GM12872 (cell line): ENCODE results near the gene SNRNP35.

Experiments used
- TF ChIP-seq, protein P1 (sequence below): IDR thresholded peaks from 3 replicates; pipeline ENCODE4 v1.5.1; 2011; ENCODE audit warnings: low read depth, mild to moderate bottlenecking, low read length, moderate library complexity; ENCODE audit not compliant: insufficient read depth

Gene SNRNP35

DNA sequence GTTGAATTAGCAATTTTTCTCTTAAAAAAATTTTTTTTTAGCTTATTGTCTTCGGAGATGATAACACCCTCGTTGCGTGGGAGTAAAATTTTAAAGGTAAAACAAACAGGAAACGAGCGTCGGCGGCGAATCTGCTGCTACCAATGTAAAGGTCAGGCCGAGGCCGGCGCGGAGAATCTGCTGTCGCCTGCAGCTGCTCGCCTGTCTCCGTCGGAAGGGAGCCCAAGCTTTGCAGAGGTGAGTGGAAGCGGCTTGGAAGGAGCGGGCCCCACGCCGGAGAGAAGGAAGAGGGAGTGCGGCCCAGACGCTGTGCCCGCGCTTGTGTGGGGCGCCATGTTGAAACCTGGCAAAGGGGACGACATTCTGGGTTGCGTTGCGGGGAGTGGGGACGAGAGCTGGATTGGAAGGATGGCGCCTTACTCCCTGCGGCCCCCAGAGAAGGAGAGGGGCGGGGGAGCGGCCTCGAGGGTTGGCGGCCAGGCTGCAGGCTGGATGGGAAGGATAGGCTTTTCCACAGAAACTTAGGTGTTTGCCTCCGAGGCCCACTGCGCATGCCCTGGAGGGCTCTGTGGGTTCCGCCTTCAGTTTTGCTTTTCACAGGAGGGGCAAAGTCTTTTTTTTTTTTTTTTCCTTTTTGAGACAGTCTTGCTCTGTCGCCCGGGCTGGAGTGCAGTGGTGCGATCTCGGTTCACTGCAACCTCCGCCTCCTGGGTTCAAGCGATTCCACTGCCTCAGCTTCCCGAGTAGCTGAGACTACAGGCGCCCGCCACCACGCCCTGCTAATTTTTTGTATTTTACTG is at the start of gene SNRNP35:
Gene SNRNP35, plus strand, starts transcription at position 160 of the 800 bp plus-strand sequence. CDS start 7,402 bp downstream, outside the sequence.
- TF ChIP-seq, protein P1, sequence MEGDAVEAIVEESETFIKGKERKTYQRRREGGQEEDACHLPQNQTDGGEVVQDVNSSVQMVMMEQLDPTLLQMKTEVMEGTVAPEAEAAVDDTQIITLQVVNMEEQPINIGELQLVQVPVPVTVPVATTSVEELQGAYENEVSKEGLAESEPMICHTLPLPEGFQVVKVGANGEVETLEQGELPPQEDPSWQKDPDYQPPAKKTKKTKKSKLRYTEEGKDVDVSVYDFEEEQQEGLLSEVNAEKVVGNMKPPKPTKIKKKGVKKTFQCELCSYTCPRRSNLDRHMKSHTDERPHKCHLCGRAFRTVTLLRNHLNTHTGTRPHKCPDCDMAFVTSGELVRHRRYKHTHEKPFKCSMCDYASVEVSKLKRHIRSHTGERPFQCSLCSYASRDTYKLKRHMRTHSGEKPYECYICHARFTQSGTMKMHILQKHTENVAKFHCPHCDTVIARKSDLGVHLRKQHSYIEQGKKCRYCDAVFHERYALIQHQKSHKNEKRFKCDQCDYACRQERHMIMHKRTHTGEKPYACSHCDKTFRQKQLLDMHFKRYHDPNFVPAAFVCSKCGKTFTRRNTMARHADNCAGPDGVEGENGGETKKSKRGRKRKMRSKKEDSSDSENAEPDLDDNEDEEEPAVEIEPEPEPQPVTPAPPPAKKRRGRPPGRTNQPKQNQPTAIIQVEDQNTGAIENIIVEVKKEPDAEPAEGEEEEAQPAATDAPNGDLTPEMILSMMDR = no peak

GRCh38 chr12:123410041-123410412 is 47.9 kb upstream of the SNRNP35 start:
- TF ChIP-seq, protein P1 = no peak

DNA sequence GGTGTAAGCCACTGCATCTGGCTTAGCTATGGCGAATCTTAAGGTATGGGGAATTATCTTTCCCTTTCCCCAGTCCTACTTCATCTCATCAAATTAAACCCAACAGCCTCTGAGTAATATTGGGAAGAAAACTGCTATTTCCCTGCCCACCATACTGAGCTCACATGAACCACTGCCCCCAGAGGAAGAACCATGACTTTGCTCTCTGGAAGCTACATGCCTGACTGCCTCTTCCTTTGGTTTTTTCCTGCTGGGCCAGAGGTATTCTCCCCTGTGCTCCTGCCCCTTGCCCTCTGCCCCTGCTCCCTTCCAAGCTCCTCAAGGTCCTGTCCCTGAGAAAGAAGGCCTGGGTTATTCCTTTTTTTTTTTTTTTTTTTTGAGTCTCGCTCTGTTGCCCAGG is 36.6 kb upstream of the SNRNP35 start:
- TF ChIP-seq, protein P1 = no peak

DNA sequence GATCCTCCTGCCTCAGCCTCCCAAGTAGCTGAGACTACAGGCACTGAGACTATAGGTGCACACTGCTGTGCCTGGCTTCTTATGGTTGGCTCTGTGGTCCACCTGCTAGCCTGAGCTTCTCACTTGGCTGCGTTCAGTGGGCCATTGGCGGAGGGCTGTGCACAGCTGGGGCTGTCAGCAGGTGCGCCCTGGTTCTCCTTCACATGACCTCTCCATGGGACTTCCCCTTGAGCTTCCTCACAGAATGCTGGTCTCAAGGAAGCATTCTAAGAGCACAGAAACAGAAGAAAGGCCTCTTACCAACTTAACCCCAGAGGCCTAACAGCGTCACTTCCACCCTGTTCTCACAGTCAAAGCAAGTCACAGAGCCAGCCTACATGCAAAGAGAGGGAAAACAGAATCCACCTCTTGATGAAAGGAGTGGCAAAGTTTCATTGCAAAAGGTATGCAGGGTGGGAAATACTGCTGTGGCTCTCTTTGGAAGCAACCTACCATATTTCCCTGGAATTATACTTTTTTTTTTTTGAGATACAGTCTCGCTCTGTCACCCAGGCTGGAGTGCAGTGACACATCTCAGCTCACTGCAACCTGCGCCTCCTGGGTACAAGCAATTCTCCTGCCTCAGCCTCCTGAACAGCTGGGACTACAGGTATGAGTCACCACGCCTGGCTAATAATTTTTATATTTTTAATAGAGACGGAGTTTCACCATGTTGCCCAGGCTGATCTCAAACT is 30.7 kb upstream of the SNRNP35 start:
- TF ChIP-seq, protein P1 = no peak

- TF ChIP-seq, protein P1 = no peak
Observed at GRCh38 chr12:123428591-123428990, 29.3 kb upstream of the SNRNP35 start.

GRCh38 chr12:123433615-123434014 is 24.3 kb upstream of the SNRNP35 start:
- TF ChIP-seq, protein P1 = no peak

DNA sequence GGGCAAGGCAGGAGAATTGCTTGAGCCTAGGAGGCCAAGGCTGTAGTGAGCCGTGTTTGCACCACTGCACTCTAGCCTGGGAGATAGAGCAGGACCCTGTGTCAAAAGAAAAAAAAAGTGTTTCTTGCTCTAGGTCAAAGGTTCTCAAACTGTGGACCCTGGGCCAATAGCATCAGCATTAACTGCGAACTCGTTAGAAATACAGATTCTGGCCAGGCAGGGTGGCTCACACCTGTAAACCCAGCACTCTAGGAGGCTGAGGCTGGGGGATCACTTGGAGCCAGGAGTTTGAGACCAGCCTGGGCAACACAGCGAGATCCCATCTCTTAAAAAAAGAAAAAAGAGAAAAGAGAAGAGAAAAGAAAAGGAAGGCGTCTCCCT is 22.3 kb upstream of the SNRNP35 start:
- TF ChIP-seq, protein P1 = no peak
